A204.1 (cell line): ENCODE data around the gene CAPN15.

Source experiments
- FAIRE-seq: peaks from 2 replicates; lab custom pipeline; 2012; peaks lifted over from hg19 to GRCh38; lab: Jason Lieb, UNC

CAPN15 gene

GRCh38 chr16:546909-547770, 19.6 kb downstream of the CAPN15 start:
- no peak for FAIRE-seq

- FAIRE-seq, result no peak
Observed at GRCh38 chr16:548586-548985, 21.1 kb downstream of the CAPN15 start.

GRCh38 chr16:549544-550263, 22.2 kb downstream of the CAPN15 start:
- no peak for FAIRE-seq

- no peak for FAIRE-seq
Observed at GRCh38 chr16:551210-551609, 23.7 kb downstream of the CAPN15 start.

- FAIRE-seq, result no peak
Observed at GRCh38 chr16:552171-552570, 24.7 kb downstream of the CAPN15 start.

- FAIRE-seq, result no peak
Observed at GRCh38 chr16:553601-554296, 26.2 kb downstream of the CAPN15 start.

- no peak for FAIRE-seq
Observed at GRCh38 chr16:554297-554621, 26.7 kb downstream of the CAPN15 start.

GRCh38 chr16:554640-555365, 27.3 kb downstream of the CAPN15 start:
- FAIRE-seq, result no peak

GRCh38 chr16:555528-556473, 28.3 kb downstream of the CAPN15 start:
- FAIRE-seq, result no peak

- no peak for FAIRE-seq
Observed at GRCh38 chr16:556474-557173, 29.1 kb downstream of the CAPN15 start.

GRCh38 chr16:557463-558297, 30.2 kb downstream of the CAPN15 start:
- no peak for FAIRE-seq

GRCh38 chr16:558298-559020, 30.9 kb downstream of the CAPN15 start:
- FAIRE-seq, result no peak

GRCh38 chr16:559021-559380, 31.5 kb downstream of the CAPN15 start:
- FAIRE-seq, result no peak

GRCh38 chr16:559411-560203, 32.1 kb downstream of the CAPN15 start:
- FAIRE-seq, result no peak

GRCh38 chr16:560204-560700, 32.7 kb downstream of the CAPN15 start, which contains the start of gene PRR35:
TSS of gene PRR35 (plus strand) at chr16:560394. CDS start at chr16:563295, 2,901 bp downstream.
- FAIRE-seq, result no peak

- no peak for FAIRE-seq
Observed at GRCh38 chr16:560701-561412, 33.3 kb downstream of the CAPN15 start.

- FAIRE-seq, result no peak
Observed at GRCh38 chr16:561413-561794, 33.9 kb downstream of the CAPN15 start.
